Choroid plexus epithelial cell (primary cell): ENCODE data around the gene ATP8B3.
A peak's percentile ranks its signal among the peaks of the same experiment; 100 is the strongest.

ENCODE experiments used
- DNase-seq: peaks from one replicate; pipeline ENCODE4 v3.0.0-alpha.2; 2010; ENCODE audit warnings: low read depth
- H3K4me3 ChIP-seq: 2 replicates; pipeline ENCODE4 v1.5.1; 2011; ENCODE audit warnings: low read depth, mild to moderate bottlenecking, control low read depth, low read length, moderate library complexity
- TF ChIP-seq, protein P1 (sequence below): conservative IDR thresholded peaks from 2 replicates; pipeline ENCODE4 v1.5.1; 2011; ENCODE audit warnings: low read depth, mild to moderate bottlenecking, control low read depth, inconsistent platforms, low read length, moderate library complexity

Gene ATP8B3

GRCh38 chr19:1811942-1812425, at the start of gene ATP8B3:
TSS of gene ATP8B3 (minus strand) at chr19:1812276. CDS start at chr19:1811736, 540 bp downstream.
- TF ChIP-seq, protein P1, sequence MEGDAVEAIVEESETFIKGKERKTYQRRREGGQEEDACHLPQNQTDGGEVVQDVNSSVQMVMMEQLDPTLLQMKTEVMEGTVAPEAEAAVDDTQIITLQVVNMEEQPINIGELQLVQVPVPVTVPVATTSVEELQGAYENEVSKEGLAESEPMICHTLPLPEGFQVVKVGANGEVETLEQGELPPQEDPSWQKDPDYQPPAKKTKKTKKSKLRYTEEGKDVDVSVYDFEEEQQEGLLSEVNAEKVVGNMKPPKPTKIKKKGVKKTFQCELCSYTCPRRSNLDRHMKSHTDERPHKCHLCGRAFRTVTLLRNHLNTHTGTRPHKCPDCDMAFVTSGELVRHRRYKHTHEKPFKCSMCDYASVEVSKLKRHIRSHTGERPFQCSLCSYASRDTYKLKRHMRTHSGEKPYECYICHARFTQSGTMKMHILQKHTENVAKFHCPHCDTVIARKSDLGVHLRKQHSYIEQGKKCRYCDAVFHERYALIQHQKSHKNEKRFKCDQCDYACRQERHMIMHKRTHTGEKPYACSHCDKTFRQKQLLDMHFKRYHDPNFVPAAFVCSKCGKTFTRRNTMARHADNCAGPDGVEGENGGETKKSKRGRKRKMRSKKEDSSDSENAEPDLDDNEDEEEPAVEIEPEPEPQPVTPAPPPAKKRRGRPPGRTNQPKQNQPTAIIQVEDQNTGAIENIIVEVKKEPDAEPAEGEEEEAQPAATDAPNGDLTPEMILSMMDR: no peak
- no peak for DNase-seq
- peak within 1 kb of the TSS; percentile 64 for H3K4me3 ChIP-seq

GRCh38 chr19:1861599-1862031, 49.5 kb upstream of the ATP8B3 start:
- DNase-seq: no peak
- peak overlapping the region; percentile 86 for H3K4me3 ChIP-seq
- TF ChIP-seq, protein P1: no peak

GRCh38 chr19:1860821-1861598, 48.9 kb upstream of the ATP8B3 start:
- TF ChIP-seq, protein P1: no peak
- peak overlapping the region; percentile 86 for H3K4me3 ChIP-seq
- no peak for DNase-seq

DNA sequence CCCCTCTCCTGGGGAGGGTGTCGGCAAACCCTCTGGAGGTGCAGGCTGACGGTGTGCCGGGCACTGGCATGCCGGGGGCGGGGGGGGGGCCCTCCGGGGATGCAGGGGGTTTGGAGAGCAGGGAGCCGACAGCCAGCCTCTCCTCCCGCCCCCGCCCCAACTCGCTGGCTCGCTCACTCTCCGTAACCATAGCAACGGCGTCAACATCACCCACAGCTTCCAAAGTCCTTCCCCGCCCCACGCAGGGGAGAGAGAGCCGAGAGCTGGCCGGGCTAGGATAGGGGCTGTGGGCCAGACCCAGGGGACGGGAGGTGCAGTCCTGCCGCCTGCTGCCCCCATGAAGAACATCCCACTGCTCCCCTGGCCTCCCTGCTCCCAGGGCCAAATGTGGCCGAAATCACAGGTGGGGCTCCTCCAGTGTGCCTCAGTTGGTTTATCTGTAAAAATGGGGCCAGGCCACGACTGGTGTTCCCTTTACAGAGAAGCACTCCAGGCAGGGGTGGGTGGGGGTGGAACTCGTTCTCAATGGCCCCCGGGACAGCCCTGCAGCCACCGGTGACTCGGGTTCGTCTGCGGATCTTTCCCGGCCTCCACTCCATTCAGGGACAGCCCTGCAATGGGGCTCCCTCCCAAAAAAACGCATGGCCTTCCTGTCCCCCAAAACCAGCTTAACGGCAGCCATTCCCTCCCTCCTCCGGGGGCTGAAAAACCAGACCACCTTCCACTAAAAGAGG, 48.1 kb upstream of the ATP8B3 start:
- TF ChIP-seq, protein P1: no peak
- peak overlapping the region; percentile 22 for H3K4me3 ChIP-seq
- DNase-seq: peak; percentile 82

DNA sequence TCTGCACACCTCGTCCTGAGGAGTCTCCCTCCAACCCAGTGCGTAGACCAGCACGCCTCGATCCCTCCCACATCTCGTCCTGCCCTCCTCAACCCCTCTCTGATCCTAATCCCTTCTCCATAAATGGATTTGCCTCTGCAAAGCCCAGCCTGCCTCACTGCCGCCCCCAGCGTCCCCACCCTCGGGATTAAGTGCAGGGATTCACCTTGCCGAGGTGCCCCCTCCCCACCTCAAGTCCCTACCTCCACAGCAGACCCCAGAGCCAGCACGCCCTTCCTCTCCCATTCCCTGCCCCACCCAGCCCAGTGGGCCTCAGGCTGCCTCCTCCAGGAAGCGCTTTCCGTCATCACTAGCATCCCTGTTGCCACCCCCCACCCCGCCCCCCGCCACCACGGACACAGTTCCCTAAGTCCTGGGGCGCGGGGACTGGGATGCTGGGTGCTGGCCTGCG, 47.3 kb upstream of the ATP8B3 start:
- H3K4me3 ChIP-seq: no peak overlapping the region
- DNase-seq: no peak
- TF ChIP-seq, protein P1: no peak

GRCh38 chr19:1858412-1859081, 46.5 kb upstream of the ATP8B3 start:
- no peak for DNase-seq
- no peak overlapping the region for H3K4me3 ChIP-seq
- TF ChIP-seq, protein P1: no peak
